IMR-90 (cell line): ENCODE measurements around the gene HNRNPUL1. TPM values are rescaled to one million over a fixed set of nuclear protein-coding genes. Genes with fewer than 3 reads are reported as not detected.

ENCODE experiments used
- ATAC-seq: fragments of 200-7000 bp; cut with Tn5 transposase; 2 replicates; pipeline ENCODE4 v1.9.1; 2020; ENCODE audit warnings: low read depth, mild to moderate bottlenecking, moderate library complexity
- BruUV-seq: library from RNA; stranded (reverse); fragments of 400-500 nt; replicated peaks from 2 replicates; lab custom pipeline; 2021; lab: Mats Ljungman, UMichigan
- CTCF ChIA-PET: fragments of 300-600 bp; formaldehyde crosslinking; extraction: SDS; loops from one replicate; lab custom pipeline; 2021; ENCODE audit warnings: antibody characterized with exemption; lab: Yijun Ruan, JAX
- POLR2A ChIA-PET: fragments of 300-600 bp; sonication (Branson Sonifier 250); formaldehyde crosslinking; loops from one replicate; lab custom pipeline; 2022; ENCODE audit warnings: antibody characterized with exemption; ENCODE audit not compliant: unreplicated experiment; lab: Charles Lee
- DNase-seq: peaks from one replicate; pipeline ENCODE4 v3.0.0; 2013
- H2AFZ ChIP-seq: replicated peaks from 2 replicates; pipeline ENCODE3; 2013; ENCODE audit warnings: low read length, mild to moderate bottlenecking; ENCODE audit not compliant: poor library complexity
- H2AK5ac ChIP-seq: 2 replicates; pipeline ENCODE4 v1.6.1; 2013; ENCODE audit warnings: low read depth, low read length, inconsistent platforms
- H2AK9ac ChIP-seq: replicated peaks from 2 replicates; pipeline ENCODE3; 2013; ENCODE audit warnings: mild to moderate bottlenecking, low read depth, low read length, moderate library complexity; ENCODE audit not compliant: poor library complexity
- H2BK120ac ChIP-seq: 2 replicates; pipeline ENCODE4 v1.6.1; 2013; ENCODE audit warnings: low read depth, low read length, inconsistent platforms
- H2BK15ac ChIP-seq: 3 replicates; pipeline ENCODE4 v1.6.1; 2013; ENCODE audit warnings: low read depth, low read length, inconsistent platforms
- H2BK20ac ChIP-seq: 2 replicates; pipeline ENCODE4 v1.6.1; 2013; ENCODE audit warnings: low read depth, mild to moderate bottlenecking, inconsistent platforms, low read length, moderate library complexity
- H2BK5ac ChIP-seq: 2 replicates; pipeline ENCODE4 v1.6.1; 2013; ENCODE audit warnings: mild to moderate bottlenecking, low read depth, low read length, inconsistent platforms; ENCODE audit not compliant: poor library complexity, severe bottlenecking
- H3K14ac ChIP-seq: replicated peaks from 2 replicates; pipeline ENCODE4 v1.6.1; 2013; ENCODE audit warnings: low read depth, low read length, inconsistent platforms
- H3K18ac ChIP-seq: 2 replicates; pipeline ENCODE4 v1.6.1; 2013; ENCODE audit warnings: low read depth, low read length, control low read depth
- H3K23ac ChIP-seq: 2 replicates; pipeline ENCODE4 v1.6.1; 2013; ENCODE audit warnings: low read depth, low read length, inconsistent platforms
- H3K27ac ChIP-seq: 2 replicates; pipeline ENCODE4 v1.5.1; 2013; ENCODE audit warnings: mild to moderate bottlenecking, control low read depth, low read length; ENCODE audit not compliant: insufficient read depth
- H3K27me3 ChIP-seq: 2 replicates; pipeline ENCODE4 v1.6.1; 2013; ENCODE audit warnings: low read length; ENCODE audit not compliant: control insufficient read depth, insufficient read depth
- H3K36me3 ChIP-seq: 2 replicates; pipeline ENCODE4 v1.6.1; 2013; ENCODE audit warnings: low read length, mixed read lengths; ENCODE audit not compliant: control insufficient read depth, insufficient read depth
- H3K4ac ChIP-seq: 2 replicates; pipeline ENCODE4 v1.6.1; 2013; ENCODE audit warnings: low read depth, low read length, inconsistent platforms
- H3K4me1 ChIP-seq: 2 replicates; pipeline ENCODE4 v1.6.1; 2013; ENCODE audit warnings: low read length, mixed read lengths; ENCODE audit not compliant: control insufficient read depth, insufficient read depth
- H3K4me2 ChIP-seq: 2 replicates; pipeline ENCODE4 v1.6.1; 2013; ENCODE audit warnings: low read depth, mild to moderate bottlenecking, control low read depth, low read length, moderate library complexity
- H3K4me3 ChIP-seq: 2 replicates; pipeline ENCODE4 v1.5.1; 2013; ENCODE audit warnings: low read depth, mild to moderate bottlenecking, control low read depth, low read length, moderate library complexity; ENCODE audit not compliant: insufficient read depth
- H3K56ac ChIP-seq: 2 replicates; pipeline ENCODE4 v1.6.1; 2013; ENCODE audit warnings: low read length, inconsistent platforms; ENCODE audit not compliant: insufficient read depth; ENCODE audit errors: extremely low read depth
- H3K79me1 ChIP-seq, 2 experiments: 2 replicates each; pipeline ENCODE4 v1.6.1; 2013; ENCODE audit warnings: low read length in 2 of 2, inconsistent platforms in 1 of 2, low read depth in 1 of 2
- H3K9ac ChIP-seq: 2 replicates; pipeline ENCODE4 v1.6.1; 2013; ENCODE audit warnings: low read depth, low read length, control low read depth
- H3K9me1 ChIP-seq: 2 replicates; pipeline ENCODE4 v1.6.1; 2013; ENCODE audit warnings: low read length, inconsistent platforms; ENCODE audit not compliant: insufficient read depth
- H3K9me3 ChIP-seq: 2 replicates; pipeline ENCODE4 v1.6.1; 2013; ENCODE audit warnings: low read length; ENCODE audit not compliant: control insufficient read depth, insufficient read depth
- H4K20me1 ChIP-seq: 2 replicates; pipeline ENCODE4 v1.6.1; 2013; ENCODE audit warnings: low read length, inconsistent platforms; ENCODE audit not compliant: insufficient read depth
- H4K5ac ChIP-seq: 2 replicates; pipeline ENCODE4 v1.6.1; 2013; ENCODE audit warnings: mild to moderate bottlenecking, low read depth, low read length, control low read depth
- H4K8ac ChIP-seq, 2 experiments: 2 replicates each; pipeline ENCODE4 v1.6.1; 2013; ENCODE audit warnings: low read depth in 2 of 2, low read length in 2 of 2, control low read depth in 1 of 2, inconsistent platforms in 1 of 2
- H4K91ac ChIP-seq: 2 replicates; pipeline ENCODE4 v1.6.1; 2013; ENCODE audit warnings: low read depth, low read length, inconsistent platforms; ENCODE audit not compliant: insufficient read depth
- CEBPB ChIP-seq: IDR thresholded peaks from 2 replicates; pipeline ENCODE4 v1.6.1; 2012; ENCODE audit warnings: low read depth, low read length, improper control_type of control experiment
- MAFK ChIP-seq: IDR thresholded peaks from 2 replicates; pipeline ENCODE4 v1.6.1; 2012; ENCODE audit warnings: low read depth, low read length, improper control_type of control experiment
- MAZ ChIP-seq: IDR thresholded peaks from 2 replicates; pipeline ENCODE4 v1.6.1; 2012; ENCODE audit warnings: low read depth, mild to moderate bottlenecking, low read length, improper control_type of control experiment, moderate library complexity, borderline replicate concordance
- NFE2L2 ChIP-seq: fragments of 150-350 bp; IDR thresholded peaks from 2 replicates; pipeline ENCODE4 v1.6.1; 2016; ENCODE audit warnings: low read depth, mild to moderate bottlenecking, low read length
- WGBS, 2 experiments: methylation state at CpG; one replicate each; pipeline versions ENCODE4 v1.1.5 to v1.1.7; 2013; ENCODE audit warnings: missing lambda C conversion rate in 2 of 2; ENCODE audit not compliant: insufficient read length in 1 of 2; ENCODE audit errors: extremely low coverage in 2 of 2; 5-methylcytosine and 5-hydroxymethylcytosine counted together
- dilution Hi-C: fragments of 300-500 bp; cut with HindIII; formaldehyde crosslinking; loops from one replicate; pipeline ENCODE4 v1.14.3; 2018; ENCODE audit warnings: low sequenced_read_pairs; ENCODE audit not compliant: unreplicated experiment
- in situ Hi-C: fragments of 300-500 bp; cut with MboI; formaldehyde crosslinking; loops from 3 replicates; pipeline ENCODE4 v1.14.3; 2019; ENCODE audit warnings: low sequenced_read_pairs, inconsistent platforms, mixed read lengths
- intact Hi-C: fragments of 100-400 bp; cut with micrococcal nuclease; formaldehyde crosslinking; loops from 2 replicates; pipeline ENCODE4 v1.10.0; 2022
- polyA plus RNA-seq, 3 experiments: library from polyadenylated mRNA; depleted of rRNA; stranded (reverse); fragments of >200 nt; gene quantifications; 2 replicates each; pipeline ENCODE4 v1.2.3, GENCODE V29; 2012; ENCODE audit warnings: low replicate concordance in 1 of 3
- total RNA-seq: library from RNA; depleted of rRNA; stranded (reverse); fragments of >200 nt; gene quantifications from 2 replicates; pipeline ENCODE4 v1.2.3, GENCODE V29; 2012
- TF ChIP-seq, protein P1 (sequence below): fragments of 150-350 bp; IDR thresholded peaks from 2 replicates; pipeline ENCODE4 v1.6.1; 2017; ENCODE audit warnings: mild to moderate bottlenecking, antibody characterized with exemption, low read length, low read depth
- TF ChIP-seq, protein P2 (sequence below): conservative IDR thresholded peaks from 2 replicates; pipeline ENCODE4 v1.5.1; 2012; ENCODE audit warnings: mild to moderate bottlenecking, low read depth, low read length, improper control_type of control experiment

HNRNPUL1 gene
- total and polyA plus RNA-seq, 2 of the 4 experiments (the other 2 are of a cell fraction) = 50.7 to 67.3 TPM

DNA sequence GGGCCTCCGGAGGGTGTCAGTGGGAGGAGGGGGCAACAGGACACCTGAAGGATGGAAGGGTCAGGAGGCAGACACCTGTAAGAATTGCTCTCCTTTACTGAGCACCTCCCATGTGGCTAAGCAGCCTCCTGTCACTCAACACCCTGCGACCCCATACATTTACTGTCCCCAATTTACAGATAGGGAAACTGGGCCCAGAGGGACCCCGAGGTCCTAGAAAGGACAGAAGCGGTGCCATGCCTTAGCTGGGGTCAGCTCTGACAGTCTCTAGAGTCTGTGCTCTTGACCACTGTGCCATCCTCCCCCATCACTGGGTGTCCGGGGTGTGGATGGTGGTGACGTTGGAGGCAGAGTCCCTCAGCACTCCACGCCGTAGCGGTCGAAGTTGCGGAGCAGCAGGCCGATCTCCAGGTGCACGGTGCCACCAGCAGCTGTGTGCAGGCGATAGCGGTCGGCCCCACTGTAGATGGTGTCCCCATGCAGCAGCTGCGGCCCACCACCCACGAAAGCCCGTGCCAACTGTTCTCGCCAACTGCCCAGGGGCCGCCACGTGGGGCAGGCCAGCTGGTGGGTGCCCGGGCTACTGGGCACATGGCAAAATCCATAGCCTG is 90.3 kb downstream of the HNRNPUL1 start:
- Histone ChIP-seq H3K4me2 (peak overlapping the region; percentile 76), H4K91ac (0 out of 2 replicates have a peak overlapping the region, but pooled peaks have one; percentile 32), H3K36me3 (no peaks in the 10 kb centered on the region), H2AK5ac (peak overlapping the region; percentile 77), H3K27ac (peak overlapping the region; percentile 73), H2BK20ac (no peak overlapping the region; the same call in 1 of the 2 replicates), H4K5ac (peak overlapping the region; percentile 47; the same call in 1 of the 2 replicates), H4K20me1 (peaks cover 37% of the 10 kb centered on the region), H2AFZ (peak overlapping the region; percentile 88), H3K4me3 (peak overlapping the region; percentile 76), H2AK9ac (peak overlapping the region; percentile 86), H2BK120ac (peak overlapping the region; percentile 71), H3K14ac (peak overlapping the region; percentile 73; the same call in 1 of the 2 replicates), H2BK15ac (peak overlapping the region; percentile 56; the same call in 1 of the 3 replicates), H3K9me1 (no peaks in the 10 kb centered on the region), H2BK5ac (peak overlapping the region; percentile 42), H3K79me1 (peaks cover 8 to 40% of the 10 kb centered on the region in 2 experiments; a peak in 3 of 4 replicates), H3K27me3 (no peaks in the 10 kb centered on the region), H3K9ac (peak overlapping the region; percentile 86), H3K4ac (peak overlapping the region; percentile 73), H3K23ac (no peak overlapping the region), H3K4me1 (no peaks in the 10 kb centered on the region), H3K9me3 (no peaks in the 10 kb centered on the region), H3K56ac (no peak overlapping the region), H4K8ac (peak overlapping the region; percentile 49 to 87; a peak in 1 of 4 replicates), H3K18ac (peak overlapping the region; percentile 58)
- in situ Hi-C loops (no loop called here), dilution Hi-C loops (no loop called here), intact Hi-C loops (loop anchor here (5.0 kb wide), 2 partner anchors 43 to 92 kb away; partner anchors contain the start of genes BCKDHA, EXOSC5 and HNRNPUL1)
- BruUV-seq = no TSS peak
- DNase-seq (no peak), ATAC-seq (no peak)
- ChIA-PET POLR2A (no interaction called here), CTCF (no interaction called here)
- TF ChIP-seq MAZ (no peak), NFE2L2 (no peak), CEBPB (no peak), MAFK (no peak)
- TF ChIP-seq, protein P1, sequence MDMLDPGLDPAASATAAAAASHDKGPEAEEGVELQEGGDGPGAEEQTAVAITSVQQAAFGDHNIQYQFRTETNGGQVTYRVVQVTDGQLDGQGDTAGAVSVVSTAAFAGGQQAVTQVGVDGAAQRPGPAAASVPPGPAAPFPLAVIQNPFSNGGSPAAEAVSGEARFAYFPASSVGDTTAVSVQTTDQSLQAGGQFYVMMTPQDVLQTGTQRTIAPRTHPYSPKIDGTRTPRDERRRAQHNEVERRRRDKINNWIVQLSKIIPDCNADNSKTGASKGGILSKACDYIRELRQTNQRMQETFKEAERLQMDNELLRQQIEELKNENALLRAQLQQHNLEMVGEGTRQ = no peak
- TF ChIP-seq, protein P2, sequence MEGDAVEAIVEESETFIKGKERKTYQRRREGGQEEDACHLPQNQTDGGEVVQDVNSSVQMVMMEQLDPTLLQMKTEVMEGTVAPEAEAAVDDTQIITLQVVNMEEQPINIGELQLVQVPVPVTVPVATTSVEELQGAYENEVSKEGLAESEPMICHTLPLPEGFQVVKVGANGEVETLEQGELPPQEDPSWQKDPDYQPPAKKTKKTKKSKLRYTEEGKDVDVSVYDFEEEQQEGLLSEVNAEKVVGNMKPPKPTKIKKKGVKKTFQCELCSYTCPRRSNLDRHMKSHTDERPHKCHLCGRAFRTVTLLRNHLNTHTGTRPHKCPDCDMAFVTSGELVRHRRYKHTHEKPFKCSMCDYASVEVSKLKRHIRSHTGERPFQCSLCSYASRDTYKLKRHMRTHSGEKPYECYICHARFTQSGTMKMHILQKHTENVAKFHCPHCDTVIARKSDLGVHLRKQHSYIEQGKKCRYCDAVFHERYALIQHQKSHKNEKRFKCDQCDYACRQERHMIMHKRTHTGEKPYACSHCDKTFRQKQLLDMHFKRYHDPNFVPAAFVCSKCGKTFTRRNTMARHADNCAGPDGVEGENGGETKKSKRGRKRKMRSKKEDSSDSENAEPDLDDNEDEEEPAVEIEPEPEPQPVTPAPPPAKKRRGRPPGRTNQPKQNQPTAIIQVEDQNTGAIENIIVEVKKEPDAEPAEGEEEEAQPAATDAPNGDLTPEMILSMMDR = no peak
- 93% methylated on average over 15 of the region's 23 CpGs; no CpG with 5 or more reads in 1 of the 2 experiments for WGBS, 2 experiments
